Measurements from ENCODE around the gene KRTAP10-12.

KRTAP10-12 gene

DNA sequence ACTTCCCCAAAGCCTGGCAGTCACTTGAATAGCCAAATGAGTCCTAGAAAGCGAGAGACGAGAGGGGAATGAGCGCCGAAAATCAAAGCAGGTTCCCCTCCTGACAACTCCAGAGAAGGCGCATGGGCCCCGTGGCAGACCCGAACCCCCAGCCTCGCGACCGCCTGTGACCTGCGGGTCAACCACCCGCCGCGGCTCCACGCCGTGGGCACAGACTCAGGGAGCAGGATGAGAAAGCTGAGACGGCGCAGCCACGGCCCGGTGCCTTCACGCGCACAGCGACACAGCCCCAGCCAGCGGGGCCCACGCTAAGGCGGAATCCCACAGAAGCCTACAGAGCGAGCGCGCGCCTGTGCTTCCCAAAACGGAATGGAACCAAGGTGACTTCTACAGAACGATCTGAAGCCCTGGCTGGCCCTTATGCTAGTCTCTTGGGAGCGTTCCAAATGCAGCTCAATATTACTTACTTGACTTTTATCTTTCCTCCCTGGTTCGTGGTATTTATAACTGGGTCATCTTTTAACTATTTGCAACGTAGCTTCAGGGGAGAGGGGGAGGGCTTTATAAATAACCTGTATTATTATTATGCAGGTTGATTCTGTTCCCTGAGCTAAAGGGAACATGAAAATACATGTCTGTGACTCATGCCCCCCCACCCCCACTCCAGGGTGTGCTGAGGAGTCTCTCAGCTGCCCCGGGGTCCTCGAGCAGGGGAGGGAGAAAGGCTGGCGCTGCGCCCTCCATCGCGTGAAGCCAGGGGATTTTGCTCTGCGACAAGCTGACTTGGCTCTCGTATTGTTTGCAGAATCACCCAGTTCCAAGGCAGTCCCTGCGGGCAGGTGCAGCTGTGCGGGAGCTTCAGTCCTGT is 12.7 kb downstream of the KRTAP10-12 start:
- DNase-seq (ENCODE audit: low read depth) = no peak
- H3K4me3 ChIP-seq (ENCODE audit: control insufficient read depth, low read depth, low read length) = no peak overlapping the region
- TF ChIP-seq, protein P1, sequence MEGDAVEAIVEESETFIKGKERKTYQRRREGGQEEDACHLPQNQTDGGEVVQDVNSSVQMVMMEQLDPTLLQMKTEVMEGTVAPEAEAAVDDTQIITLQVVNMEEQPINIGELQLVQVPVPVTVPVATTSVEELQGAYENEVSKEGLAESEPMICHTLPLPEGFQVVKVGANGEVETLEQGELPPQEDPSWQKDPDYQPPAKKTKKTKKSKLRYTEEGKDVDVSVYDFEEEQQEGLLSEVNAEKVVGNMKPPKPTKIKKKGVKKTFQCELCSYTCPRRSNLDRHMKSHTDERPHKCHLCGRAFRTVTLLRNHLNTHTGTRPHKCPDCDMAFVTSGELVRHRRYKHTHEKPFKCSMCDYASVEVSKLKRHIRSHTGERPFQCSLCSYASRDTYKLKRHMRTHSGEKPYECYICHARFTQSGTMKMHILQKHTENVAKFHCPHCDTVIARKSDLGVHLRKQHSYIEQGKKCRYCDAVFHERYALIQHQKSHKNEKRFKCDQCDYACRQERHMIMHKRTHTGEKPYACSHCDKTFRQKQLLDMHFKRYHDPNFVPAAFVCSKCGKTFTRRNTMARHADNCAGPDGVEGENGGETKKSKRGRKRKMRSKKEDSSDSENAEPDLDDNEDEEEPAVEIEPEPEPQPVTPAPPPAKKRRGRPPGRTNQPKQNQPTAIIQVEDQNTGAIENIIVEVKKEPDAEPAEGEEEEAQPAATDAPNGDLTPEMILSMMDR (conservative IDR thresholded peaks at IDR 0.05; ENCODE audit: control insufficient read depth, insufficient read depth, low read depth, low read length) = no peak

DNA sequence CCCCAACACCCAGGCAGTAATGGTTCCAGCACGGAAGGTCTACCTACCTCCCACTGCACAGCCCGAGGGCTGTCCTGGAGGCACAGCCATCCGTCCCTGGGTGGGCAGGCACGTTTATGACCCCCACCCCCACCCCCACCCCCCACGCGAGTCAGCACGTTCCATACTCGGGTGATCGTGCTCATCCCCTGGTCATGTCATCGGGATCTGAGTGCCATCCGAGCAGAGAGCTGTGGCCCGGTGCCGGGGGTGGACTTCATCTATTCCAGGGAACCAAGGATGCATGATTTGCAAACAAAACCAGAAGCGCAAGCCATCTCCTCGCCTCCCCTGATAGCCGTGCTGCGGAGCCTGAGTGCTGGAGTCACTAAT is 13.3 kb downstream of the KRTAP10-12 start:
- H3K4me3 ChIP-seq (ENCODE audit: control insufficient read depth, low read depth, low read length) = no peak overlapping the region
- TF ChIP-seq, protein P1 (conservative IDR thresholded peaks at IDR 0.05; ENCODE audit: control insufficient read depth, insufficient read depth, low read depth, low read length) = no peak
- DNase-seq (ENCODE audit: low read depth) = no peak

DNA sequence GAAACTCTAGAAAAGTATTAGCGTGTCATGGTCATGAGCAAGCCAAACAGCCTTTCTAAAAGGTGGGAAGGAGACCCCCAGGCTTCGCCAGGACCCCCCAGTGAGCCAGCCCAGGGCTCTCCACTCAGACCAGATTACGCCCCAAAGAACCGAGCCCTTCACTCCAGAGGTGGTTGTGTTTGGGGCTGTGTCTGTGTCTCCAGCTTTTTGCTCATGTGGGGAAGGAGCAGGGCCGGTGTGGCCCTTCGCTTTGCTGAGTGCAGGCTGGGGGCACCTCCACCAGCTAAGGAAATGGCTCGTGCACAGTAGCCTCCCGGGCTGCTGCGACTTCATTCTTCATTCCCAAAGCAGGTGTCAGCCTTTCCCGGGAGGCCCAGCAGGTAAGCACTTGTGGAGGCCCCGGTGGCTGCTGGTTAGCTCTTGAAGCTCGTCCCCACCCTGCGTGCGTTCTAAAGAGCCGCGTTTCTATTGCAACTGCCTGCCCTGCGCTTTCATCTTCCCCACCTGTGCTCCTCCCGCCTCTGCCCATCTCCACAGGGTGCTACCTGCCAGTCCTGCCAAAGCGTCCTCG is 13.9 kb downstream of the KRTAP10-12 start:
- no peak overlapping the region for H3K4me3 ChIP-seq (ENCODE audit: control insufficient read depth, low read depth, low read length)
- DNase-seq (ENCODE audit: low read depth) = no peak
- TF ChIP-seq, protein P1 (conservative IDR thresholded peaks at IDR 0.05; ENCODE audit: control insufficient read depth, insufficient read depth, low read depth, low read length) = no peak

DNA sequence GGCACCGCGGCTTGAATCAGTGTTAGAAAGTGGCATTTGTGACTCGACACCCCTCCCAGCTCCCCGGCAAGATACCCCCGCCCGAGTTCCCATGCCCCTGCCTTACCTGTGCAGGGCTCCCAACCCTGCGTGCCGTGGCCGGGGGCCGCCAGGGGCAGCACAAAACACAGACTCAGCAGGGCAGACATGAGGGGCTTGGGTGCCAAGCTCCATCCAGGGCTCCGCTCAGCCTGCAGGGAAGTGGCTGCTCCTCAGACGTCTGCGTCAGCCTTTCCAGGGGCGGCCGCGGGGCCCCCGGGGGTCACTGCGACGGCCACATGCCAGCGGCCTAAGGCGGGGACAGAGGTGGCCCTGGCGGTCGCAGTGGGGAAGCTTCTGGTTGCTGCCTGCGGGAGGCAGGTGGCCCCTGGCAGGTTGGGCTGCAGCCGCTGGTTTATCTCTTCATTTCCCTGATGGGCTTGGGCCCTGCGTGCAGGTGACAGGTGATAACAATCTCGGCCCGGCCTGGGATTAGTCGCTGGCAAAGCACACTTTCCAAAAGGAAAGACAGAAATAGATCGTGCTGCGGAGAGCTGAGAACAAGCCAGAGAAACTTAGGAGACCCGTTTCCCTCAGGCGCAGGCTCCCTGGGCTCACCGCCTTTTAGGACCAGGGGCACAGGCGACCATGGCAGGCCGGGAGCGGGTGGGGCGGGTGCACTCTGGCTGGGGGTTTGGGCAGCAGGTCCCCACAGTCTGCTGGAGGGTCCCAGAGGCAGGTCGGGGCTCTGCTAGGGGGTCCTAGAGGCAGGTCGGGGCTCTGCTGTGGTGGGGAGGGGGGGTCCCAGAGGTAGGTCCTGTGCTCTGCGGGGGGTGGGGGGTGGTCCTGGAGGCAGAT is 14.6 kb downstream of the KRTAP10-12 start, which contains the start of gene TSPEAR:
Gene TSPEAR, minus strand, starts transcription at position 246 of the 876 bp plus-strand sequence. Its CDS starts 58 bp downstream, at position 188.
- TF ChIP-seq, protein P1 (conservative IDR thresholded peaks at IDR 0.05; ENCODE audit: control insufficient read depth, insufficient read depth, low read depth, low read length) = no peak
- DNase-seq (ENCODE audit: low read depth) = no peak
- no peak within 1 kb of the TSS for H3K4me3 ChIP-seq (ENCODE audit: control insufficient read depth, low read depth, low read length)

DNA sequence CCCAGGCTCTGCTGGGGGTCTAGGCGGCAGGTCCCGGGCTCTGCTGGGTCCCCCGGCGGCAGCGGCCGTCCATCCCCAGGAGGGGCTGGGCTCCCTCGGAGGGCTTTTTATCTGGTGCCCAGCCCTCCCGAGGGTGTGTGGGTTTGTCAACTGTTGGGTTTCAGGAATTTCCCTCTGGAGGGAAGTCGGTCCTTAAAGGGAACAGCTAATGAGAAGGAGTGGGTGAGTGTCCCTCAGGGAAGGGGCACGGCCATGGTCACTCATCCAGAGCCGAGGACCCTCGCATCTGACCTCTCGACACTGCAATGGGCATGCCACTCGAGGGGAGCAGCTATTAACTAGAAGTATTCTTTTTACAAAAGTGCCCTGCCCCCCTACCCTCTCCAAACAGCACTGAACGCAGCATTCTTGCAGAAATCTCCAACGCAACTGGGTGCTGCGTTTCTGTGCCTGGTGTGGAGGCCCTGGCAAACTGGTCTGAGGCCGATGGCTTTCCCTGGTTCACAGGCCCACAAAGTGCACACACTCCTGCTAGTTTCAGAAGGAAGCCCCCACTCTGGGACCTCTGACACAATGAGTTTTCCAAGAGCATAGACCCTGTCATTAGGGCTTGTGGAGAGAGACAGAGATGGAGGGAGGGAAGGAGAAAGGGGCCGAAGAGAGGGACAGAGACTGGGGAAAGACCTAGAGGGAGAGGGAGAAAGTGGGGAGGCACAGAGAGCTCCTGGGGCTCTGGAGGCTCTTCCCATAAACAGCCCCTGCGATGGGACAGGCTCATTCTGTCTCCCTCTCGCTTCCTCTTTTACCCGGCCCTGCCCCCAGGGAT is 15.4 kb downstream of the KRTAP10-12 start:
- no peak overlapping the region for H3K4me3 ChIP-seq (ENCODE audit: control insufficient read depth, low read depth, low read length)
- DNase-seq (ENCODE audit: low read depth) = no peak
- TF ChIP-seq, protein P1 (conservative IDR thresholded peaks at IDR 0.05; ENCODE audit: control insufficient read depth, insufficient read depth, low read depth, low read length) = no peak

DNA sequence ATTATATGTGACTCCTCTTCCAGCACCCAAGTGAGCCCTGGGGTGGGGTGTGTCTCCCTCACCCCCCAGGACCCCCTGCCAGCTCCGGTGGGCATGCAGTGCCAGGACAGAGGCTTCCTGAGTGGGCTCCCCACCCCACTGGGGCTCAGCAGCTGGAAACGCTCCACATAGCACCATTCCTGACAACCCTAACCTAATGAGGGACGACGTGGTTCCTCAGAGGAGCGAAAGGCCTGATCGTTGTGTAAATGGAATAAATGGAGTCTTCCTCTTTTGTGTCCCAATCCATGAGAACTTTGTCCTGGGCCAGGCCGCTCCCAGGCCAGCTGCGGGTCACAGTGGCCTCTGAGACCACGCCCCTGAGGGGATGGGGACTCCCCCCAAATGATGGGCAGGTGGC is 16.2 kb downstream of the KRTAP10-12 start:
- no peak for DNase-seq (ENCODE audit: low read depth)
- TF ChIP-seq, protein P1 (conservative IDR thresholded peaks at IDR 0.05; ENCODE audit: control insufficient read depth, insufficient read depth, low read depth, low read length) = no peak
- no peak overlapping the region for H3K4me3 ChIP-seq (ENCODE audit: control insufficient read depth, low read depth, low read length)
